COR-L47 (cell line): ENCODE data around the gene CHST14.

Experiments
- DNase-seq: peaks from one replicate; lab custom pipeline; 2025; lab: John Stamatoyannopoulos, UW

The CHST14 gene

GRCh38 chr15:40470423-40471104 is at the start of gene CHST14:
TSS of gene CHST14 (plus strand) at chr15:40470984. CDS start at chr15:40471214, 230 bp downstream.
- DNase-seq = peak; percentile 35

GRCh38 chr15:40421246-40422157 is 49.3 kb upstream of the CHST14 start:
- DNase-seq = peak; percentile 70

- DNase-seq = no peak
These were observed 46.2 kb upstream of the CHST14 start for GRCh38 chr15:40424483-40425115.

GRCh38 chr15:40425681-40426080 is 45.1 kb upstream of the CHST14 start:
- DNase-seq = no peak

GRCh38 chr15:40427188-40427587 is 43.6 kb upstream of the CHST14 start:
- no peak for DNase-seq

GRCh38 chr15:40428185-40428584 is 42.6 kb upstream of the CHST14 start:
- DNase-seq = no peak

- no peak for DNase-seq
These were observed 41.6 kb upstream of the CHST14 start for GRCh38 chr15:40429068-40429710.

- no peak for DNase-seq
These were observed 40.4 kb upstream of the CHST14 start for GRCh38 chr15:40430271-40430805.

GRCh38 chr15:40435023-40435709 is 35.6 kb upstream of the CHST14 start:
- no peak for DNase-seq

GRCh38 chr15:40435710-40436089 is 35.1 kb upstream of the CHST14 start:
- DNase-seq = no peak

- DNase-seq = peak; percentile 25
These were observed 34.5 kb upstream of the CHST14 start for GRCh38 chr15:40436116-40436891.

- DNase-seq = no peak
These were observed 33.7 kb upstream of the CHST14 start for GRCh38 chr15:40436892-40437751.

- DNase-seq = no peak
These were observed 32.8 kb upstream of the CHST14 start for GRCh38 chr15:40437752-40438687.

GRCh38 chr15:40438712-40439111 is 32.1 kb upstream of the CHST14 start:
- no peak for DNase-seq

- DNase-seq = no peak
These were observed 31.3 kb upstream of the CHST14 start for GRCh38 chr15:40439461-40439959.

- DNase-seq = peak; percentile 56
These were observed 30.6 kb upstream of the CHST14 start for GRCh38 chr15:40439960-40440742.
